GM21423 (cell line): ENCODE measurements around the gene TFEB.

ENCODE experiments used
- ATAC-seq: cut with Tn5 transposase; IDR thresholded peaks from one replicate; pipeline ENCODE4 v1.9.1; 2021; ENCODE audit warnings: mild to moderate bottlenecking, moderate library complexity; ENCODE audit not compliant: unreplicated experiment

Gene TFEB

GRCh38 chr6:41677124-41677921 is 58.1 kb downstream of the TFEB start:
- ATAC-seq: no peak

GRCh38 chr6:41676431-41676830 is 59.0 kb downstream of the TFEB start:
- no peak for ATAC-seq

- no peak for ATAC-seq
Measured at GRCh38 chr6:41675992-41676391, 59.4 kb downstream of the TFEB start.

- ATAC-seq: no peak
Measured at GRCh38 chr6:41675176-41675775, 60.1 kb downstream of the TFEB start.

- ATAC-seq: no peak
Measured at GRCh38 chr6:41674231-41675000, 61.0 kb downstream of the TFEB start.

- no peak for ATAC-seq
Measured at GRCh38 chr6:41673704-41674000, 61.8 kb downstream of the TFEB start.

- ATAC-seq: no peak
Measured at GRCh38 chr6:41672816-41673703, 62.3 kb downstream of the TFEB start.

- no peak for ATAC-seq
Measured at GRCh38 chr6:41672016-41672415, 63.4 kb downstream of the TFEB start.

GRCh38 chr6:41671376-41671775 is 64.0 kb downstream of the TFEB start:
- no peak for ATAC-seq

GRCh38 chr6:41670703-41671360 is 64.6 kb downstream of the TFEB start:
- ATAC-seq: no peak

GRCh38 chr6:41668968-41669367 is 66.4 kb downstream of the TFEB start:
- ATAC-seq: no peak

GRCh38 chr6:41667195-41667594 is 68.2 kb downstream of the TFEB start:
- no peak for ATAC-seq

- no peak for ATAC-seq
Measured at GRCh38 chr6:41664271-41664670, 71.1 kb downstream of the TFEB start.

GRCh38 chr6:41663568-41663967 is 71.8 kb downstream of the TFEB start:
- ATAC-seq: no peak

- ATAC-seq: no peak
Measured at GRCh38 chr6:41659935-41660334, 75.5 kb downstream of the TFEB start.

GRCh38 chr6:41658636-41659035 is 76.8 kb downstream of the TFEB start:
- no peak for ATAC-seq

- no peak for ATAC-seq
Measured at GRCh38 chr6:41657131-41658094, 78.0 kb downstream of the TFEB start.

- ATAC-seq: no peak
Measured at GRCh38 chr6:41656002-41656691, 79.3 kb downstream of the TFEB start.

GRCh38 chr6:41655646-41656001 is 79.8 kb downstream of the TFEB start:
- ATAC-seq: no peak
